ENCODE results near the gene ARSK. TPM values are rescaled to one million over a fixed set of nuclear protein-coding genes. Genes with fewer than 3 reads are reported as not detected.

ARSK gene
- total RNA-seq, 1 donor from 2014 or later = 7.5 TPM

DNA sequence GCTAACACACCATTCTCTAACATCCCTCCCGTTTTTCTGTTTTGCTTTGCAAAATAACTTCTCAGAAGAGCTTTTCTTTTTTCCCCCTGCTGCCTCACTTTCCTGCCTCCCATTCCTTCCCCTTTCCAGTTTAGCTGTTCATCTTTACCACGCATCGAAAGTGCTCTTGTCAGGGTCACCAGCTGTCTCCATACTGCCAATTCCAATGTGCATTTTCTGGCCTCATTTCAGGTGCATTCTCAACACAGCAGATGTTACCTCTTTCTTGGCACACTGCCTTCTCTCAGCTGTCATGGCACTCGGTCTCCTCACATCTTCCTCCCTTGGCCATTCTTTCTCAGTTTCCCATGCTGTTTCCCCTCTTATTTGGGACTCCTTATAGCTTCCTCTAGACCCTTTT is 9.5 kb downstream of the ARSK start:
- no peak for DNase-seq (ENCODE audit: low read depth, low spot score)

- no peak for DNase-seq (ENCODE audit: low read depth, low spot score)
These were observed 10.5 kb downstream of the ARSK start for GRCh38 chr5:95565280-95565920.

GRCh38 chr5:95572016-95572415 is 17.1 kb downstream of the ARSK start:
- no peak for DNase-seq (ENCODE audit: low read depth, low spot score)

GRCh38 chr5:95581576-95581975 is 26.7 kb downstream of the ARSK start:
- DNase-seq (ENCODE audit: low read depth, low spot score) = no peak

DNA sequence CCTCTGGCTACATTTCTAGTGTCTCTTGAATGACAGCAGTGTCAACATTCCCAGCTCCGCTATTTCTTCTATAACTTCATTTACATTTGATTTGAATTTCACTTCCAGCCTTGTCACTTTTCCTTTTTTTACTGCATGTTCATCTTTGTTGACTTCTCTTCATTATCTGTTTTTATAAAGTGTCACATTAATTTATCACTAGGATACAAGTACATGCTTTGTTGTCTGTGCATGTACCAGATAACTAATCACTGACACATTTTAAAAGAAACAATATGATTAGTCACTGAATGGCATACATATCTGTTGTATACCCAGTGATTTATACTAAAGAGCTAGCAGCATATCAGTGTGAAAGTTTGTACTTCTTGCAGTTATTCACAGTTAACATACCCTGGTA is 29.1 kb downstream of the ARSK start:
- DNase-seq (ENCODE audit: low read depth, low spot score) = no peak

- no peak for DNase-seq (ENCODE audit: low read depth, low spot score)
These were observed 36.0 kb downstream of the ARSK start for GRCh38 chr5:95590880-95591279.

GRCh38 chr5:95591490-95591901 is 36.6 kb downstream of the ARSK start:
- peak; percentile 32 for DNase-seq (ENCODE audit: low read depth, low spot score)

GRCh38 chr5:95595289-95595931 is 40.5 kb downstream of the ARSK start:
- DNase-seq (ENCODE audit: low read depth, low spot score) = no peak

- no peak for DNase-seq (ENCODE audit: low read depth, low spot score)
These were observed 44.4 kb downstream of the ARSK start for GRCh38 chr5:95599252-95599651.

DNA sequence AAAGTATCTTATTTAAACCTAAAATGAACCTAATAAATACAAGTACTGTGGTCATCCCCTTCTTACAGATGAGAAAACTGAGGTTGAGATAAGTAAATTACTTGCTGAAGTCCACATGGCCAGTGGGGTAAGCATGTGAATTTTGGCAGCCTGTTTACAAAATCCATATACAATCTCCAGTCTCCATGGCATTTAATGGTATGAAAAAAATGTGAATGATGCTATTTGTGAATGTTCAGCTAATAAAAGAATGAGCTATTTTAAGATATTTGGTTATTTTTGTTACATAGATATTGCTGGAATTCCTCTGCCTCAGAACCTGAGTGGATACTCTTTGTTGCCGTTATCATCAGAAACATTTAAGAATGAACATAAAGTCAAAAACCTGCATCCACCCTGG is 45.7 kb downstream of the ARSK start:
- no peak for DNase-seq (ENCODE audit: low read depth, low spot score)

- no peak for DNase-seq (ENCODE audit: low read depth, low spot score)
These were observed 50.9 kb downstream of the ARSK start for GRCh38 chr5:95605786-95606185.

GRCh38 chr5:95606419-95606818 is 51.5 kb downstream of the ARSK start:
- DNase-seq (ENCODE audit: low read depth, low spot score) = no peak

GRCh38 chr5:95609711-95610110 is 54.8 kb downstream of the ARSK start:
- no peak for DNase-seq (ENCODE audit: low read depth, low spot score)

DNA sequence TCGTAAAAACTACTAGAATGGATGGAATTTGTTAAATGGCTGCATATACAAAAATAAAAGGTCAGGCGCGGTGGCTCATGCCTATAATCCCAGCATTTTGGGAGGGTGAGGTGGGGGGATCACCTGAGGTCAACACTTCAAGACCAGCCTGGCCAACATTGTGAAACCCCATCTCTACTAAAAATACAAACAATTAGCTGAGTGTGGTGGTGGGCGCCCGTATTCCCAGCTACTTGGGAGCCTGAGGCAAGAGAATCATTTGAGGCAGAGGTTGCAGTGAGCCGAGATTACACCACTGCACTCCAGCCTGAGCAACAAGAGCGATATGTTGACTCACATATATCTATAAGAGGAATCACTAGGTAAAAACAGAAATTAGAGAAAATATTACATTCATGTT is 55.6 kb downstream of the ARSK start:
- DNase-seq (ENCODE audit: low read depth, low spot score) = no peak

DNA sequence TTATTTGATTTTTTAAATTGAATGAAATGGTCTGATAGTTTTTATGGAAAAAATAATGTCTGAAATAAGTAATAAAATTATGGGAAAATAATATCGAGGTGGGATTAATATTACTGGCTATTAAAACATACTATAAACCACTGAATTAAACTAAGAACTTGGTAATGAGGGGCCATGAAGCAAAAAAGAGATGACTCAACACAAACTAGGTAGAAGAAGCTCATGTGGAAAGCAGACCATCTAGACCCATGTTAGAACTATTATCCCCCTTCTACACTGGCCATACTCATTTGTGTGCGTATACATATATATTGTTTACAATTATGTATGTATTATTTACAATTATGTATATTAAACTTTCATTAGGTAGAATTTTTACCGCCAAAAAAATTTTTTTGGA is 56.5 kb downstream of the ARSK start:
- no peak for DNase-seq (ENCODE audit: low read depth, low spot score)

DNA sequence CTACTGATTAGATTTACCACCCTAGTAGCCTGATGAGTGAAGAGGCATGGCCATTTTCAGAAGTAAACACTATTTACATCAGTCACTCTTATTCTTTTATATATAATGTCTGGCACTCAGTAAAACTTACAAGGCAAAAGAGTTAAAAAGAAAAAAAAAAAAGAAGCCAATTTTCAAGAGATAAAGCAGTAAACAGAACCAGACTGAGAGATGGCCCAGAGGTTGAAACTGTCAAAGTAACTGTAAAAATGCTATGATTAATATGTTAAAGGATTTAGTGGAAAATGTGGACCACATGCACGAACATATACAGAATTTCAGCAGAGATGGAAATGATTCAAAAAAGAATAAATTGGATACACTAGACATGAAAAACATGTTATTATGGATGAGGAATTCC is 58.6 kb downstream of the ARSK start:
- no peak for DNase-seq (ENCODE audit: low read depth, low spot score)

- DNase-seq (ENCODE audit: low read depth, low spot score) = no peak
These were observed 60.2 kb downstream of the ARSK start for GRCh38 chr5:95615164-95615467.

GRCh38 chr5:95617057-95617456 is 62.2 kb downstream of the ARSK start:
- no peak for DNase-seq (ENCODE audit: low read depth, low spot score)

DNA sequence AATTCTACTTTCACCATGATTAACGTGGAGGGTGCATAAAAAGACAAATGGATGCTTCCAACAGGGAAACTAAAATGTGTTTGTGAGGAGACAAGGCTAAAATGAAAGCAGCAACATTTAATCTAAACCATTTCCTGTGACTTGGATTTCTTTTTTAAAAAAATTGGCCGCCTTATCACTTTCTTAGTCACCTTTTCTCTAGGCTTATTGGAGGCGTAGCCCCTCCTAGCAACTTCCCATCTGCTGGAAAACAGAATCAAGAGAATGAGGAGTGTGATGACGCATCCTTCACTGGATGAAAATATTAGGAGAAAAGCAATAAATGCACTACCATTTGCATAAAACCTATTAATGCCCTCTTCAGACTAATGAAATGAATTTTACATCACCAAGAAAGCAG is 64.2 kb downstream of the ARSK start:
- DNase-seq (ENCODE audit: low read depth, low spot score) = peak; percentile 46

- no peak for DNase-seq (ENCODE audit: low read depth, low spot score)
These were observed 64.7 kb downstream of the ARSK start for GRCh38 chr5:95619514-95620029.

GRCh38 chr5:95620030-95620869 is 65.3 kb downstream of the ARSK start, which contains the start of gene GPR150:
GPR150 (plus strand) TSS chr5:95620087; CDS start chr5:95620276, 189 bp downstream.
- DNase-seq (ENCODE audit: low read depth, low spot score) = no peak

Measured in pulmonary artery endothelial cell (primary cell).